GM12864 (cell line): Measurements from ENCODE around the gene LILRA1.
"Not testable (repeated sequence)": the region's sequence is repeated elsewhere in the genome, so short reads cannot be mapped to it uniquely, and the experiment has no call there.

Experiments used
- DNase-seq: peaks from one replicate; pipeline ENCODE4 v3.0.0-alpha.2; 2011; ENCODE audit warnings: low read depth
- H3K4me3 ChIP-seq: 2 replicates; pipeline ENCODE4 v1.5.1; 2011; ENCODE audit warnings: mild to moderate bottlenecking, low read depth, low read length, control low read depth
- TF ChIP-seq, protein P1 (sequence below): IDR thresholded peaks from 2 replicates; pipeline ENCODE4 v1.5.1; 2011; ENCODE audit warnings: low read depth, mild to moderate bottlenecking, moderate library complexity, low read length, control low read depth, inconsistent platforms; ENCODE audit errors: missing control alignments

LILRA1 gene

DNA sequence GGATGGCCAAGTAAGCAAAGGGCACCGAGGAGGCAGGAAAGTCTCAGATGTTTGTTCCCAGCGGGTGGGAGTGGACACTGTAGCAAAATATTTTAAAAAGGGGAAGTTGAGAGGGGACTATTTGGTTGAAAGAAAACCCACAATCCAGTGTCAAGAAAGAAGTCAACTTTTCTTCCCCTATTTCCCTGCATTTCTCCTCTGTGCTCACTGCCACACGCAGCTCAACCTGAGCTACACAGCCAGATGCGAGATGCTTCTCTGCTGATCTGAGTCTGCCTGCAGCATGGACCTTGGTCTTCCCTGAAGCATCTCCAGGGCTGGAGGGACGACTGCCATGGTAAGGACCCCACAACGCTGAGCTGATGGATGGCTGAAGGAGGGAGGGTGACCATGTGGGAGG, at the start of gene LILRA1:
LILRA1 (plus strand) TSS at position 188 of the 400 bp plus-strand sequence. CDS start 613 bp downstream, outside the sequence.
- not testable (repeated sequence) for H3K4me3 ChIP-seq, DNase-seq

DNA sequence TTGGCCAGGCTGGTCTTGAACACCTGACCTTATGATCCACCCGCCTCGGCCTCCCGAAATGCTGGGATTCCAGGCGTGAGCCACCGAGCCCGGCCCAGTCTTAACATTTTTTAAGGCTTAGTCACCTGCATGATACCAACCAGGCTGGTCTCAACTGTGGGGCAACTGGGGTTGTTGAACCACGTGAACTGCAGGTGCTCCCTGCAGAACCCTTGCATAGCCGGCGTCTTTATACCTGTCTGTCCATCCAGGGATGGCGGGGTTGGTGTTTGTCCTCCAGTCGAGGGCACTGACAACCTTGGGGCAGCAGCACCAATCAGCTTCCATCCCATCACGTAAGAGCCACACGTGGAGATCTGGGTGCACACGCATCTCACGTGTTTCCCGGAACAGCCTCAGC, 44.6 kb upstream of the LILRA1 start:
- H3K4me3 ChIP-seq = no peak overlapping the region
- no peak for DNase-seq
- TF ChIP-seq, protein P1, sequence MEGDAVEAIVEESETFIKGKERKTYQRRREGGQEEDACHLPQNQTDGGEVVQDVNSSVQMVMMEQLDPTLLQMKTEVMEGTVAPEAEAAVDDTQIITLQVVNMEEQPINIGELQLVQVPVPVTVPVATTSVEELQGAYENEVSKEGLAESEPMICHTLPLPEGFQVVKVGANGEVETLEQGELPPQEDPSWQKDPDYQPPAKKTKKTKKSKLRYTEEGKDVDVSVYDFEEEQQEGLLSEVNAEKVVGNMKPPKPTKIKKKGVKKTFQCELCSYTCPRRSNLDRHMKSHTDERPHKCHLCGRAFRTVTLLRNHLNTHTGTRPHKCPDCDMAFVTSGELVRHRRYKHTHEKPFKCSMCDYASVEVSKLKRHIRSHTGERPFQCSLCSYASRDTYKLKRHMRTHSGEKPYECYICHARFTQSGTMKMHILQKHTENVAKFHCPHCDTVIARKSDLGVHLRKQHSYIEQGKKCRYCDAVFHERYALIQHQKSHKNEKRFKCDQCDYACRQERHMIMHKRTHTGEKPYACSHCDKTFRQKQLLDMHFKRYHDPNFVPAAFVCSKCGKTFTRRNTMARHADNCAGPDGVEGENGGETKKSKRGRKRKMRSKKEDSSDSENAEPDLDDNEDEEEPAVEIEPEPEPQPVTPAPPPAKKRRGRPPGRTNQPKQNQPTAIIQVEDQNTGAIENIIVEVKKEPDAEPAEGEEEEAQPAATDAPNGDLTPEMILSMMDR = no peak

DNA sequence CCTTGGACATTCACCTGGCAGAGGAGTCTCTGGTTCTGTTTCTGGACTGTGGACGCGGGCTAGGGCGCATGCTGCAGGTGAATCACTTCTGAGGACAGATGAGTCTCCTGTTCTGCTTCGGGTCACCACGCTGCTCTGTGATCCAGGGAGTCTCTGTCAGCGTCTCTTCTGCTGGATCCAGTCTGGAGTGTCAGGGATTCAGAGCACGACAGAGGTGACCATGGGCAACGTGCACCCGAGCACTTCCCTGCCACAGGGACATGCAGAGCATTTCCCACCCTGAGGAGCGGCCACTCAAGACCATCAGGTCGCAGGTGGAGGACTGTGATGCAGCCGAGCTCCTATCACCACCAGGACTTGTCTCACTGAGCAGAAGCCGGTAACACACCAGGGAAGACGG, 44.2 kb upstream of the LILRA1 start:
- H3K4me3 ChIP-seq = no peak overlapping the region
- TF ChIP-seq, protein P1 = no peak
- no peak for DNase-seq

DNA sequence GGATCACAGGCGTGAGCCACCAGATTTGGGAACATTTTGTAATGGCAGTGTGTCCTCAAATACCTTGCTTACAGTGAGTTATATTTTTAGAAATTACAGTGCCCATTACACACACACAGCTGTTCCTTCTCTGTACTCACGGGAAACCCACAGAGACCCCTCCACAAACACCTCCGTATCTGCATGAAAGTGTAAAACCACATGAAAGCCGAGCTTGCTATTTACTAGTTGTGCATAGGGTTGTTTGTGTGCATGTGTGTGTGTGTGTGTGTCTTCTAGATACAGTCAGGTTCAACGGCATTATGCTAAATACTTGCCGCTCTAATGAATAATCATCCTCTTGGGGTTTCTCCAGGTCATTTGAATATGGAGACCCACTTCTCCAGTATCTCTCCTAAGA, 42.1 kb upstream of the LILRA1 start:
- no peak for DNase-seq
- TF ChIP-seq, protein P1 = no peak
- H3K4me3 ChIP-seq = no peak overlapping the region

DNA sequence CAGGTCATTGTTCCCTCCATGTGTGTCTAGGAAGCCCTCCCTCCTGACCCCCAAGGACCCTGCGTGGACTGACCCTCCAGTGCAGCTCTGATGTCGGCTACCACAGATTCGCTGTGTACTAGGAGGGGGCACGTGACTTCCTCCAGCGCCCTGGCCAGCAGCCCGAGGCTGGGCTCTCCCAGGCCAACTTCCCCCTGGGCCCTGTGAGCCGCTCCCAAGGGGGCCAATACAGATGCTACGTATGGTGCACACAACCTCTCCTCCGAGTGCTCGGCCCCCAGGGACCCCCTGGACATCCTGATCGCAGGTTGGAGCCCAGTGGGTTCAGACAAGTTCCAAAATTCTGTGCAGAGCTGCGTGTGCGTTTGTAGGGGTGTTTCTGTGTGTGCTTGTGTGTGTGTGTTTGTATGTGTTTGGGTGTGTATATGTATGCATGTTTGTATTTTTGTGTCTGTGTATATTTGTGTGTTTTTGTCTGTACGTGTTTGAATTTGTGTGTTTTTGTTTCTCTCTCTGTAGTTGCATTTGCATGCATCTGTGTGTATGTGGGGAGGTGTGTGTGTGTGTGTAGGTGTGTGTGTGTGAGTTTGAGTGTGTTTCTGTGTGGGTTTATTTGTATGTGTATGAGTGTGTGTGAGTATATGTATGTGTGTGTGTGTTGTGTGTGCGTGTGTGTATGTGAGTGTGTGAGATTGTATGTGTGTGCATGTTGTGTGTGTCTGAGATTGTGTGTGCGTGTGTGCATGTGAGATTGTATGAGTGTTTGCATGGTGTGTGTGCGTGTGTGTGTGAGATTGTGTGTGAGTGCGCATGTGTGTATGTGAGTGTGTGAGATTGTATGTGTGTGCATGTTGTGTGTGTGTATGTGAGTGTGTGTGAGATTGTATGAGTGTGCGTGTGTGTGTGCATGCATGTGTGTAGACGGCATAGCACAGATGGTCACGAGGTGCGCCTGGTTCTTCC, 41.2 kb upstream of the LILRA1 start:
- DNase-seq = no peak
- TF ChIP-seq, protein P1 = no peak
- peak overlapping the region; percentile 26 for H3K4me3 ChIP-seq

DNA sequence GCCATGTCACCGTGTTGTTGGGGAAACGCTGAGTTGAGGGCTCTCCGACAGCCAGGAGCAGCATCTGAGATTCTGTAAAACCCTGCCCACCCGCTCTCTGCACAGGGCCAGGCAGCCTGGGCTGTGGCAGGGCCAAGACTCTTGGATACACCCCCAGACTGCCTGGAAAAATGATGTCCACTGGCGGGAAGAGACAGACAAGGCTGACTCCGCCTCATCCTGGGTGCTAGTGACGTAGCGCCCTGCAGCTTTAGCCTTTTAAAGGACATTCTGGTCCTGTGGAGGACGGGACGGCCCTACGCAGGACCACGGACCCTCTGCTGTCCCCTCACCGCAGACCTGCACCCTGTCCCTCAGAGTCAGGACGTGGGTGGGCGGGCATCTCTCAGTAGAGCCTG, 40.5 kb upstream of the LILRA1 start:
- no peak for DNase-seq
- TF ChIP-seq, protein P1 = no peak
- no peak overlapping the region for H3K4me3 ChIP-seq

DNA sequence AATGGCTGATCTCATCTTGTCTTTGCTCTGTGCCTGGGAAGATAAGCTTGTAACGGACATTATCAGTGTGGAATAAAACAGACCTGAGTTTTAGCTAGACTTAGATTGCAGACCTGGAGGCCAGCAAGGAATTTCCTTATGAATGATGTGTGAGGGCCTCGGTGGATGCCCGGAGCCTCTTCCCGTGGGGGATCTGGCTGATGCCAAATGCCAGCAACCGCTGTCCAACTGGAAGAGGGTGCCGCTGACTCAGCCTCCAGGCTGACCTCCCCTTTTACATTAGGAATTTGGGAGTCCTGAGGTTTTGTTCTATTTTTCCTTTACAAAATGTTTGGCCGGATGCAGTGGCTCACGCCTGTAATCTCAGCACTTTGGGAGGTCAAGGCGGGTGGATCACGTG, 39.4 kb upstream of the LILRA1 start:
- no peak for DNase-seq
- H3K4me3 ChIP-seq = no peak overlapping the region
- TF ChIP-seq, protein P1 = no peak
